ENCODE measurements around the gene C1GALT1C1L.

GRCh38 chr2:43676322-43677050, at the start of gene C1GALT1C1L:
- TF ChIP-seq CTCF (IDR thresholded peaks at IDR 0.05) (no peak), POLR2AphosphoS5 (IDR thresholded peaks at IDR 0.05; ENCODE audit: low read depth, low read length) (no peak), TCF7L2 (IDR thresholded peaks at IDR 0.05; ENCODE audit: low read depth, low read length) (no peak)

Data from Panc1 (cell line).